Testis (tissue), 3 donors: Measurements from ENCODE around the gene VRK2. TPM values are rescaled to one million over a fixed set of nuclear protein-coding genes. Genes with fewer than 3 reads are reported as not detected.
A peak's percentile ranks its signal among the peaks of the same experiment; 100 is the strongest.

Experiments
- DNase-seq: peaks from one replicate; pipeline ENCODE4 v3.0.0-alpha.2; 2019
- H3K27ac ChIP-seq, 2 donors: fragments of 200-600 bp; sonication (generic); one replicate each; pipeline ENCODE4 v1.5.1; 2019
- H3K27me3 ChIP-seq: fragments of 200-600 bp; sonication (generic); one replicate; pipeline ENCODE4 v1.5.1; 2019
- H3K36me3 ChIP-seq: fragments of 200-600 bp; sonication (generic); one replicate; pipeline ENCODE4 v1.5.1; 2017; ENCODE audit warnings: low read depth; ENCODE audit errors: missing control alignments
- H3K4me1 ChIP-seq: fragments of 200-600 bp; sonication (generic); one replicate; pipeline ENCODE4 v1.5.1; 2019
- H3K4me3 ChIP-seq, 2 donors: fragments of 200-600 bp; sonication (generic); one replicate each; pipeline ENCODE4 v1.5.1; 2017 to 2019
- H3K9me3 ChIP-seq: fragments of 200-600 bp; sonication (generic); one replicate; pipeline ENCODE4 v1.5.1; 2017
- CTCF ChIP-seq, 3 experiments: fragments of 450-650 bp in 2 of 3; fragments of 200-600 bp in 1 of 3; sonication (generic) in 1 of 3; IDR thresholded peaks; one replicate each; pipeline ENCODE4 v1.5.1; 2016 to 2019; ENCODE audit warnings: antibody characterized with exemption in 3 of 3, mild to moderate bottlenecking in 2 of 3, moderate library complexity in 1 of 3
- POLR2A ChIP-seq: fragments of 450-650 bp; IDR thresholded peaks from one replicate; pipeline ENCODE4 v1.6.1; 2017; ENCODE audit warnings: antibody characterized with exemption, mild to moderate bottlenecking, moderate library complexity
- WGBS, 2 donors: methylation state at CpG; one replicate each; pipeline ENCODE4 v1.1.5; 2018; 5-methylcytosine and 5-hydroxymethylcytosine counted together
- intact Hi-C: fragments of 100-400 bp; cut with DNase I; formaldehyde crosslinking; loops from one replicate; pipeline ENCODE4 v1.15.1; 2023; ENCODE audit warnings: low total_unique reads
- polyA plus RNA-seq: library from polyadenylated mRNA; stranded (reverse); fragments of 350-450 nt; fragmentation: Illumina TruSeq; extraction: RNeasy Lipid Tissue Mini Kit (QIAGEN cat#74804); gene quantifications from one replicate; pipeline ENCODE4 v1.2.3, GENCODE V29; 2014; ENCODE audit warnings: low read depth, low replicate concordance; ENCODE audit not compliant: insufficient read depth
- total RNA-seq, 2 donors: library from RNA; depleted of rRNA; stranded (reverse); fragments of >200 nt; gene quantifications; one replicate each; pipeline ENCODE4 v1.2.3, GENCODE V29; 2016

Gene VRK2
- total and polyA plus RNA-seq, 3 donors from 2014 or later, result 16.6 to 18.5 (median 16.7) TPM

- DNase-seq, result peak; percentile 25
- no peak overlapping the region for H3K27ac ChIP-seq
- TF ChIP-seq POLR2A (no peak), CTCF (IDR thresholded peaks at IDR 0.05) (no peak)
- H3K4me1 ChIP-seq, result no peaks in the 10 kb centered on the region
- WGBS, 2 donors, result 29 to 64% methylated on average over 5 of the region's 5 CpGs
- no peaks in the 10 kb centered on the region for H3K27me3 ChIP-seq
- H3K9me3 ChIP-seq, result no peaks in the 10 kb centered on the region
- no peak overlapping the region for H3K4me3 ChIP-seq
- intact Hi-C loops, result no loop called here
- no peaks in the 10 kb centered on the region for H3K36me3 ChIP-seq
These were observed 84.8 kb downstream of the VRK2 start for GRCh38 chr2:58131191-58132011.

GRCh38 chr2:58133395-58133794 lies 86.8 kb downstream of the VRK2 start:
- intact Hi-C loops, result no loop called here
- Histone ChIP-seq H3K27ac (no peak overlapping the region), H3K9me3 (no peaks in the 10 kb centered on the region), H3K27me3 (no peaks in the 10 kb centered on the region), H3K36me3 (no peaks in the 10 kb centered on the region), H3K4me1 (no peaks in the 10 kb centered on the region), H3K4me3 (no peak overlapping the region)
- no peak for DNase-seq
- TF ChIP-seq CTCF (IDR thresholded peaks at IDR 0.05) (no peak), POLR2A (no peak)

- Histone ChIP-seq H3K27me3 (no peaks in the 10 kb centered on the region), H3K36me3 (no peaks in the 10 kb centered on the region), H3K27ac (no peak overlapping the region), H3K4me3 (no peak overlapping the region), H3K9me3 (no peaks in the 10 kb centered on the region), H3K4me1 (no peaks in the 10 kb centered on the region)
- no peak for TF ChIP-seq POLR2A
- TF ChIP-seq CTCF (IDR thresholded peaks at IDR 0.05), result no peak
- intact Hi-C loops, result no loop called here
- DNase-seq, result no peak
- WGBS, 2 donors, result 62 to 63% methylated on average over 2 of the region's 2 CpGs
These were observed 89.3 kb downstream of the VRK2 start for GRCh38 chr2:58135861-58136260.

- no peak for DNase-seq
- intact Hi-C loops, result no loop called here
These were observed 90.6 kb downstream of the VRK2 start for GRCh38 chr2:58137221-58137620.

More at GRCh38 chr2:58137221-58137620, 90.6 kb downstream of the VRK2 start:
- Histone ChIP-seq H3K9me3 (no peaks in the 10 kb centered on the region), H3K27ac (no peak overlapping the region), H3K27me3 (no peaks in the 10 kb centered on the region), H3K4me3 (no peak overlapping the region), H3K36me3 (no peaks in the 10 kb centered on the region), H3K4me1 (no peaks in the 10 kb centered on the region)
- no peak for TF ChIP-seq CTCF (IDR thresholded peaks at IDR 0.05)
- no peak for TF ChIP-seq POLR2A
